H9 (cell line): ENCODE results near the gene FBXO41. TPM values are rescaled to one million over a fixed set of nuclear protein-coding genes. Genes with fewer than 3 reads are reported as not detected.

Source experiments
- DNase-seq: peaks from one replicate; pipeline ENCODE4 v3.0.0-alpha.2; 2017
- H2AFZ ChIP-seq: one replicate; pipeline ENCODE4 v1.6.1; 2013; ENCODE audit warnings: mild to moderate bottlenecking, low read length, control low read depth, moderate library complexity
- H2AK5ac ChIP-seq: 2 replicates; pipeline ENCODE4 v1.6.1; 2013; ENCODE audit warnings: low read length, control low read depth, mixed read lengths; ENCODE audit not compliant: insufficient read length
- H2BK120ac ChIP-seq: one replicate; pipeline ENCODE4 v1.6.1; 2013; ENCODE audit warnings: low read depth, mild to moderate bottlenecking, low read length, control low read depth, inconsistent platforms; ENCODE audit not compliant: poor library complexity, severe bottlenecking
- H2BK12ac ChIP-seq: 2 replicates; pipeline ENCODE4 v1.6.1; 2013; ENCODE audit warnings: low read length, control low read depth, mixed read lengths, low read depth; ENCODE audit not compliant: insufficient read length
- H2BK15ac ChIP-seq: 2 replicates; pipeline ENCODE4 v1.6.1; 2013; ENCODE audit warnings: low read depth, low read length, control low read depth
- H2BK20ac ChIP-seq: one replicate; pipeline ENCODE4 v1.6.1; 2013; ENCODE audit warnings: low read depth, mild to moderate bottlenecking, low read length, control low read depth, inconsistent platforms; ENCODE audit not compliant: poor library complexity, severe bottlenecking
- H2BK5ac ChIP-seq: 2 replicates; pipeline ENCODE4 v1.6.1; 2013; ENCODE audit warnings: low read length, control low read depth, mixed read lengths; ENCODE audit not compliant: insufficient read length
- H3K14ac ChIP-seq: 2 replicates; pipeline ENCODE4 v1.6.1; 2013; ENCODE audit warnings: low read length, control low read depth; ENCODE audit not compliant: insufficient read depth
- H3K18ac ChIP-seq: 2 replicates; pipeline ENCODE4 v1.6.1; 2013; ENCODE audit warnings: low read depth, mild to moderate bottlenecking, mixed read lengths, low read length, control low read depth; ENCODE audit not compliant: insufficient read length
- H3K23ac ChIP-seq: 2 replicates; pipeline ENCODE4 v1.6.1; 2013; ENCODE audit warnings: low read length, control low read depth, mixed read lengths, low read depth; ENCODE audit not compliant: insufficient read length
- H3K23me2 ChIP-seq: 2 replicates; pipeline ENCODE4 v1.6.1; 2013; ENCODE audit warnings: low read depth, mild to moderate bottlenecking, mixed read lengths, low read length, control low read depth; ENCODE audit not compliant: insufficient read length, poor library complexity, severe bottlenecking
- H3K27ac ChIP-seq: 2 replicates; pipeline ENCODE4 v1.5.1; 2013; ENCODE audit warnings: low read length, control low read depth, mixed read lengths, low read depth; ENCODE audit not compliant: insufficient read length
- H3K27me3 ChIP-seq: 2 replicates; pipeline ENCODE4 v1.6.1; 2013; ENCODE audit warnings: low read length, control low read depth, inconsistent platforms; ENCODE audit not compliant: insufficient read depth
- H3K4ac ChIP-seq: 2 replicates; pipeline ENCODE4 v1.6.1; 2013; ENCODE audit warnings: low read depth, mild to moderate bottlenecking, control low read depth, inconsistent platforms, low read length, moderate library complexity
- H3K4me1 ChIP-seq: 2 replicates; pipeline ENCODE4 v1.6.1; 2013; ENCODE audit warnings: low read length, control low read depth, inconsistent platforms; ENCODE audit not compliant: insufficient read depth
- H3K4me2 ChIP-seq: 2 replicates; pipeline ENCODE4 v1.6.1; 2013; ENCODE audit warnings: low read length, control low read depth, mixed read lengths; ENCODE audit not compliant: insufficient read length, insufficient read depth
- H3K56ac ChIP-seq: 2 replicates; pipeline ENCODE4 v1.6.1; 2013; ENCODE audit warnings: low read depth, mild to moderate bottlenecking, mixed read lengths, low read length, control low read depth; ENCODE audit not compliant: insufficient read length
- H3K79me1 ChIP-seq: 2 replicates; pipeline ENCODE4 v1.6.1; 2013; ENCODE audit warnings: low read depth, mild to moderate bottlenecking, moderate library complexity, low read length, control low read depth, inconsistent platforms; ENCODE audit not compliant: insufficient read depth, poor library complexity, severe bottlenecking
- H3K79me2 ChIP-seq: 2 replicates; pipeline ENCODE4 v1.6.1; 2013; ENCODE audit warnings: low read length, control low read depth, inconsistent platforms; ENCODE audit not compliant: insufficient read depth
- H3K9ac ChIP-seq: 2 replicates; pipeline ENCODE4 v1.6.1; 2013; ENCODE audit warnings: low read length, control low read depth, mixed read lengths; ENCODE audit not compliant: insufficient read length; ENCODE audit errors: extremely low read depth
- H3K9me3 ChIP-seq: one replicate; pipeline ENCODE4 v1.6.1; 2013; ENCODE audit warnings: low read depth, low read length, inconsistent platforms; ENCODE audit not compliant: control insufficient read depth
- H3T11ph ChIP-seq: one replicate; pipeline ENCODE4 v1.6.1; 2013; ENCODE audit warnings: mild to moderate bottlenecking, low read length, control low read depth, inconsistent platforms
- H4K20me1 ChIP-seq: one replicate; pipeline ENCODE4 v1.6.1; 2013; ENCODE audit not compliant: control insufficient read depth, insufficient read length, insufficient read depth
- H4K5ac ChIP-seq: 2 replicates; pipeline ENCODE4 v1.6.1; 2013; ENCODE audit warnings: low read depth, mild to moderate bottlenecking, mixed read lengths, low read length, control low read depth; ENCODE audit not compliant: insufficient read length
- H4K8ac ChIP-seq: replicated peaks from 2 replicates; pipeline ENCODE4 v1.6.1; 2013; ENCODE audit warnings: low read length, control low read depth, mixed read lengths, low read depth; ENCODE audit not compliant: insufficient read length
- H4K91ac ChIP-seq: 2 replicates; pipeline ENCODE4 v1.6.1; 2013; ENCODE audit warnings: low read depth, mild to moderate bottlenecking, moderate library complexity, mixed read lengths, low read length, control low read depth; ENCODE audit not compliant: insufficient read length
- H3K27ac Mint-ChIP-seq, 3 experiments: 2 replicates in 2 of 3; 3 replicates in 1 of 3; pipeline ENCODE4 v1.8.0; 2020 to 2021; ENCODE audit warnings: mixed read lengths in 3 of 3, mild to moderate bottlenecking in 1 of 3, moderate library complexity in 1 of 3
- H3K27me3 Mint-ChIP-seq: 2 replicates; pipeline ENCODE4 v1.8.0; 2021; ENCODE audit warnings: low read depth, mild to moderate bottlenecking, moderate library complexity, mixed read lengths
- H3K36me3 Mint-ChIP-seq, 3 experiments: 2 replicates in 2 of 3; 3 replicates in 1 of 3; pipeline ENCODE4 v1.8.0; 2020 to 2021; ENCODE audit warnings: low read depth in 3 of 3, mixed read lengths in 3 of 3; ENCODE audit not compliant: insufficient read depth in 1 of 3
- H3K4me1 Mint-ChIP-seq, 2 experiments: 2 replicates each; pipeline ENCODE4 v1.8.0; 2020; ENCODE audit warnings: mixed read lengths in 2 of 2
- H3K4me3 Mint-ChIP-seq, 2 experiments: 2 replicates in 1 of 2; 3 replicates in 1 of 2; pipeline ENCODE4 v1.8.0; 2020 to 2021; ENCODE audit warnings: mild to moderate bottlenecking in 2 of 2, mixed read lengths in 2 of 2, moderate library complexity in 1 of 2
- H3K9me3 Mint-ChIP-seq, 2 experiments: 2 replicates in 1 of 2; 3 replicates in 1 of 2; pipeline ENCODE4 v1.8.0; 2020; ENCODE audit warnings: mild to moderate bottlenecking in 2 of 2, mixed read lengths in 2 of 2, moderate library complexity in 1 of 2
- WGBS: extraction: QIAGEN DNeasy Blood & Tissue Kit; methylation state at CpG from one replicate; pipeline ENCODE4 v1.1.7; 2013; ENCODE audit warnings: missing lambda C conversion rate, low lambda C conversion rate, mixed read lengths; ENCODE audit not compliant: insufficient read length; ENCODE audit errors: extremely low coverage; 5-methylcytosine and 5-hydroxymethylcytosine counted together
- long read RNA-seq: library from polyadenylated mRNA; unstranded; transcript quantifications from one replicate; pipeline ENCODE4 v2.0.0, GENCODE V29; 2020
- total RNA-seq: library from RNA; stranded (reverse); gene quantifications from 2 replicates; pipeline ENCODE4 v1.2.1, GENCODE V29; 2021
- TF ChIP-seq, protein P1 (sequence below): fragments of 200-600 bp; sonication (generic); conservative IDR thresholded peaks from 3 replicates; pipeline ENCODE4 v1.8.0; 2021; ENCODE audit warnings: antibody characterized with exemption, mild to moderate bottlenecking

The FBXO41 gene, protein sequence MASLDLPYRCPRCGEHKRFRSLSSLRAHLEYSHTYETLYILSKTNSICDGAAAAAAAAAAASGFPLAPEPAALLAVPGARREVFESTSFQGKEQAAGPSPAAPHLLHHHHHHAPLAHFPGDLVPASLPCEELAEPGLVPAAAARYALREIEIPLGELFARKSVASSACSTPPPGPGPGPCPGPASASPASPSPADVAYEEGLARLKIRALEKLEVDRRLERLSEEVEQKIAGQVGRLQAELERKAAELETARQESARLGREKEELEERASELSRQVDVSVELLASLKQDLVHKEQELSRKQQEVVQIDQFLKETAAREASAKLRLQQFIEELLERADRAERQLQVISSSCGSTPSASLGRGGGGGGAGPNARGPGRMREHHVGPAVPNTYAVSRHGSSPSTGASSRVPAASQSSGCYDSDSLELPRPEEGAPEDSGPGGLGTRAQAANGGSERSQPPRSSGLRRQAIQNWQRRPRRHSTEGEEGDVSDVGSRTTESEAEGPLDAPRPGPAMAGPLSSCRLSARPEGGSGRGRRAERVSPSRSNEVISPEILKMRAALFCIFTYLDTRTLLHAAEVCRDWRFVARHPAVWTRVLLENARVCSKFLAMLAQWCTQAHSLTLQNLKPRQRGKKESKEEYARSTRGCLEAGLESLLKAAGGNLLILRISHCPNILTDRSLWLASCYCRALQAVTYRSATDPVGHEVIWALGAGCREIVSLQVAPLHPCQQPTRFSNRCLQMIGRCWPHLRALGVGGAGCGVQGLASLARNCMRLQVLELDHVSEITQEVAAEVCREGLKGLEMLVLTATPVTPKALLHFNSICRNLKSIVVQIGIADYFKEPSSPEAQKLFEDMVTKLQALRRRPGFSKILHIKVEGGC
- 15.4 and 16.2 TPM in 2 replicates for total RNA-seq
- long read RNA-seq, full-length matches to known transcripts: 1 of 13 reads
- long read RNA-seq, partial matches to known transcripts: 5 of 13 reads
- long read RNA-seq, other reads (novel, unspliced or antisense): 7 of 13 reads

DNA sequence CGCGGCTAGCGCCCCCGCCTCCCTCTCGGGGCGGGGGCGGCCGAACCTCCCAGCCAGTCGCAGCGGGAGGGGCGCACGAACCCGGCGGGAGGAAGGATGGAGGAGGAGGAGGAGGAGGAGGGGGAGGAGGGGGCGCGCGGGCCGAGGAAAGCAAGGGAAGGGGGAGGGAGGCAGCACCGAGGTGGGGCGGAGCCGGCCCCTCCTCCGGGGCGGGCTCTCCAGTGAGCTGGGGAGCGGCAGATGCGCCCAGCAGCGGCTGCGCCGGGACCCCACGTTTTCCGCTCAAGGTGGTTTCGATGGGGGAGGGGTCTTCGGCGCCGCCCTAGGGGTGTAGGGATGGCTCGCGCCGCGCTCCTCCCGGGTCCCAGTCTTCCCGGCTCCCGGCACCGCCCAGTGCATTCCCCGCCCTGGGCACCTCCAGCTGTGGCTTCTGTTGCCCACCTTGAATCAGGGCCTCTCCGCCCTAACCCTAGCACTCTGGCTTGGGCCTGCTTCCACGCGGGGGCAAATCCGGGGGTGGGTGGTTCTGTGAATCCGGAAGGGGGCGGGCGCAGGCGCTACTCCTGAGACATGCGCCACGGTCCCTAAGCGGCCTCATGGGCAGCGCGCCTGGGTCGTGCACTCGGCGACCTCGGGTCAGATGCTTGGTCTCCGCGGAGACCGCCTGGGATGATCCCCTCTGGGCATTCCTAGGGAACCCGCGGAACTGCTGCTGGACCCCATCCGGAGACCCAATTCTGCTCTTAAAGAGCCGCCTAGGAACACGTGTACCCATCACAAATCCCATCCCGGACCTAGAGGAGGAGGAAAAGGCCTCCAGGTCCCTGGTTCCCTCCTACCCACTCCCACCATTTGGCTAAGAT lies at the start of gene FBXO41:
Gene FBXO41, minus strand, starts transcription at position 183 of the 863 bp plus-strand sequence. CDS start 14,848 bp downstream, outside the sequence.
- Mint-ChIP-seq H3K4me3 (peak within 1 kb of the TSS; percentile 77 to 88), H3K27ac (0 out of 7 replicates have a peak within 1 kb of the TSS, but pooled peaks of 1 of the 3 experiments have one; percentile 27), H3K36me3 (no peaks in the 10 kb centered on the region; a peak in 1 of 7 replicates), H3K4me1 (peaks cover 19 to 24% of the 10 kb centered on the region in 2 experiments), H3K27me3 (peaks cover 47% of the 10 kb centered on the region), H3K9me3 (no peaks in the 10 kb centered on the region)
- peaks cover 15% of the 10 kb centered on the region for H3K23me2 ChIP-seq
- peak within 1 kb of the TSS; percentile 62 for H3K9ac ChIP-seq
- H3K9me3 ChIP-seq: no peaks in the 10 kb centered on the region
- H3K14ac ChIP-seq: peak within 1 kb of the TSS; percentile 81
- no peak within 1 kb of the TSS for H3T11ph ChIP-seq
- no peak within 1 kb of the TSS for H2AFZ ChIP-seq
- H3K4ac ChIP-seq: no peak within 1 kb of the TSS
- no peak within 1 kb of the TSS for H4K5ac ChIP-seq
- H2AK5ac ChIP-seq: no peak within 1 kb of the TSS
- no peak within 1 kb of the TSS for H2BK15ac ChIP-seq
- H4K91ac ChIP-seq: no peak within 1 kb of the TSS
- H4K8ac ChIP-seq: no peak within 1 kb of the TSS
- peaks cover 3% of the 10 kb centered on the region; the same call in 1 of the 2 replicates for H3K4me1 ChIP-seq
- TF ChIP-seq, protein P1, sequence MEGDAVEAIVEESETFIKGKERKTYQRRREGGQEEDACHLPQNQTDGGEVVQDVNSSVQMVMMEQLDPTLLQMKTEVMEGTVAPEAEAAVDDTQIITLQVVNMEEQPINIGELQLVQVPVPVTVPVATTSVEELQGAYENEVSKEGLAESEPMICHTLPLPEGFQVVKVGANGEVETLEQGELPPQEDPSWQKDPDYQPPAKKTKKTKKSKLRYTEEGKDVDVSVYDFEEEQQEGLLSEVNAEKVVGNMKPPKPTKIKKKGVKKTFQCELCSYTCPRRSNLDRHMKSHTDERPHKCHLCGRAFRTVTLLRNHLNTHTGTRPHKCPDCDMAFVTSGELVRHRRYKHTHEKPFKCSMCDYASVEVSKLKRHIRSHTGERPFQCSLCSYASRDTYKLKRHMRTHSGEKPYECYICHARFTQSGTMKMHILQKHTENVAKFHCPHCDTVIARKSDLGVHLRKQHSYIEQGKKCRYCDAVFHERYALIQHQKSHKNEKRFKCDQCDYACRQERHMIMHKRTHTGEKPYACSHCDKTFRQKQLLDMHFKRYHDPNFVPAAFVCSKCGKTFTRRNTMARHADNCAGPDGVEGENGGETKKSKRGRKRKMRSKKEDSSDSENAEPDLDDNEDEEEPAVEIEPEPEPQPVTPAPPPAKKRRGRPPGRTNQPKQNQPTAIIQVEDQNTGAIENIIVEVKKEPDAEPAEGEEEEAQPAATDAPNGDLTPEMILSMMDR: no peak; the same call in 2 of the 3 replicates
- H3K23ac ChIP-seq: no peak within 1 kb of the TSS
- H3K56ac ChIP-seq: no peak within 1 kb of the TSS
- H2BK20ac ChIP-seq: no peak within 1 kb of the TSS
- H3K27me3 ChIP-seq: peaks cover 2% of the 10 kb centered on the region; the same call in 1 of the 2 replicates
- no peak within 1 kb of the TSS for H2BK12ac ChIP-seq
- H3K79me2 ChIP-seq: peaks cover 3% of the 10 kb centered on the region; the same call in 1 of the 2 replicates
- H2BK5ac ChIP-seq: no peak within 1 kb of the TSS
- no peak within 1 kb of the TSS for H2BK120ac ChIP-seq
- H4K20me1 ChIP-seq: no peaks in the 10 kb centered on the region
- no CpG with 5 or more reads among the region's 69 CpGs for WGBS
- no peak within 1 kb of the TSS for H3K27ac ChIP-seq
- H3K79me1 ChIP-seq: no peaks in the 10 kb centered on the region
- peak within 1 kb of the TSS; percentile 67 for H3K18ac ChIP-seq
- H3K4me2 ChIP-seq: peak within 1 kb of the TSS; percentile 89
- peak; percentile 85 for DNase-seq
